Activated CD4-positive, alpha-beta memory T cell treated with anti-CD3 and anti-CD28 coated beads, Interleukin-2, amount 10 ng/mL, durations not matched to agents 7 days and 5 days (primary cell): ENCODE results near the gene SLMAP. TPM values are rescaled to one million over a fixed set of nuclear protein-coding genes. Genes with fewer than 3 reads are reported as not detected.

Experiments used
- CTCF ChIA-PET: fragments of 350-600 bp; sonication (Branson Sonifier 250); formaldehyde crosslinking; loops from one replicate; lab custom pipeline; 2021; ENCODE audit warnings: antibody characterized with exemption, inconsistent platforms; lab: Charles Lee
- POLR2A ChIA-PET: fragments of 350-600 bp; sonication (Branson Sonifier 250); formaldehyde crosslinking; loops from one replicate; lab custom pipeline; 2021; ENCODE audit warnings: antibody characterized with exemption; lab: Charles Lee
- DNase-seq: peaks from one replicate; pipeline ENCODE4 v3.0.0-alpha.2; 2020
- H3K27ac Mint-ChIP-seq: one replicate; pipeline ENCODE4 v1.8.0; 2021; ENCODE audit warnings: mild to moderate bottlenecking, mixed read lengths
- H3K27me3 Mint-ChIP-seq: one replicate; pipeline ENCODE4 v1.8.0; 2021; ENCODE audit warnings: mixed read lengths
- H3K36me3 Mint-ChIP-seq: one replicate; pipeline ENCODE4 v1.8.0; 2021; ENCODE audit warnings: low read depth, mixed read lengths
- H3K4me1 Mint-ChIP-seq: one replicate; pipeline ENCODE4 v1.8.0; 2021; ENCODE audit warnings: mixed read lengths
- H3K4me3 Mint-ChIP-seq: one replicate; pipeline ENCODE4 v1.8.0; 2021; ENCODE audit warnings: mild to moderate bottlenecking, mixed read lengths
- H3K9me3 Mint-ChIP-seq: one replicate; pipeline ENCODE4 v1.8.0; 2021; ENCODE audit warnings: mixed read lengths
- total RNA-seq, 2 experiments: library from RNA; stranded (reverse); gene quantifications; one replicate each; pipeline ENCODE4 v1.2.3, GENCODE V29; 2021

Gene SLMAP
- total RNA-seq, 2 experiments from 2014 or later, result 53.4 to 55.6 TPM

- no peaks in the 10 kb centered on the region for H3K4me1 Mint-ChIP-seq
- no peaks in the 10 kb centered on the region for H3K9me3 Mint-ChIP-seq
- DNase-seq, result no peak
- no peak overlapping the region for H3K4me3 Mint-ChIP-seq
- H3K27ac Mint-ChIP-seq, result no peak overlapping the region
- peaks cover 13% of the 10 kb centered on the region for H3K36me3 Mint-ChIP-seq
- ChIA-PET CTCF (interaction anchor here (0.6 to 1.3 kb wide), 3 partner anchors 20 to 247 kb away, joined by 3 to 4 read pairs (median 3); no protein-coding TSS in a partner anchor), POLR2A (no interaction called here)
- no peaks in the 10 kb centered on the region for H3K27me3 Mint-ChIP-seq
Observed at GRCh38 chr3:57892423-57892822, 136.3 kb downstream of the SLMAP start.

GRCh38 chr3:57893156-57893555, 137.0 kb downstream of the SLMAP start:
- peaks cover 16% of the 10 kb centered on the region for H3K36me3 Mint-ChIP-seq
- H3K27ac Mint-ChIP-seq, result no peak overlapping the region
- no peak overlapping the region for H3K4me3 Mint-ChIP-seq
- no peak for DNase-seq
- no peaks in the 10 kb centered on the region for H3K4me1 Mint-ChIP-seq
- no peaks in the 10 kb centered on the region for H3K27me3 Mint-ChIP-seq
- ChIA-PET CTCF (no interaction called here), POLR2A (no interaction called here)
- no peaks in the 10 kb centered on the region for H3K9me3 Mint-ChIP-seq

GRCh38 chr3:57893668-57894067, 137.6 kb downstream of the SLMAP start:
- H3K27me3 Mint-ChIP-seq, result no peaks in the 10 kb centered on the region
- H3K4me1 Mint-ChIP-seq, result no peaks in the 10 kb centered on the region
- peaks cover 19% of the 10 kb centered on the region for H3K36me3 Mint-ChIP-seq
- ChIA-PET CTCF (no interaction called here), POLR2A (no interaction called here)
- H3K9me3 Mint-ChIP-seq, result no peaks in the 10 kb centered on the region
- no peak for DNase-seq
- H3K4me3 Mint-ChIP-seq, result no peak overlapping the region
- H3K27ac Mint-ChIP-seq, result no peak overlapping the region

GRCh38 chr3:57896031-57896430, 139.9 kb downstream of the SLMAP start:
- Mint-ChIP-seq H3K27ac (no peak overlapping the region), H3K4me3 (no peak overlapping the region), H3K27me3 (no peaks in the 10 kb centered on the region), H3K9me3 (no peaks in the 10 kb centered on the region), H3K4me1 (no peaks in the 10 kb centered on the region), H3K36me3 (peaks cover 22% of the 10 kb centered on the region)
- POLR2A ChIA-PET, result no interaction called here
- CTCF ChIA-PET, result interaction anchor here (1.5 kb wide), 1 partner anchor 498 kb away, joined by 3 read pairs; no protein-coding TSS in a partner anchor
- no peak for DNase-seq

GRCh38 chr3:57896691-57897090, 140.6 kb downstream of the SLMAP start:
- no peak overlapping the region for H3K4me3 Mint-ChIP-seq
- H3K9me3 Mint-ChIP-seq, result no peaks in the 10 kb centered on the region
- no peaks in the 10 kb centered on the region for H3K27me3 Mint-ChIP-seq
- CTCF ChIA-PET, result interaction anchor here (1.5 kb wide), 1 partner anchor 499 kb away, joined by 3 read pairs; no protein-coding TSS in a partner anchor
- no peak for DNase-seq
- peaks cover 27% of the 10 kb centered on the region for H3K36me3 Mint-ChIP-seq
- no peaks in the 10 kb centered on the region for H3K4me1 Mint-ChIP-seq
- H3K27ac Mint-ChIP-seq, result no peak overlapping the region
- POLR2A ChIA-PET, result interaction anchor here (1.1 kb wide), 1 partner anchor 10 kb away, joined by 3 read pairs; no protein-coding TSS in a partner anchor

- CTCF ChIA-PET, result no interaction called here
- peaks cover 38% of the 10 kb centered on the region for H3K36me3 Mint-ChIP-seq
Observed at GRCh38 chr3:57900786-57901185, 144.7 kb downstream of the SLMAP start.

GRCh38 chr3:57903124-57903890, 147.2 kb downstream of the SLMAP start:
- H3K27me3 Mint-ChIP-seq, result no peaks in the 10 kb centered on the region
- no peak for DNase-seq
- no peaks in the 10 kb centered on the region for H3K4me1 Mint-ChIP-seq
- peaks cover 30% of the 10 kb centered on the region for H3K36me3 Mint-ChIP-seq
- POLR2A ChIA-PET, result no interaction called here
- CTCF ChIA-PET, result no interaction called here
- no peak overlapping the region for H3K4me3 Mint-ChIP-seq
- H3K27ac Mint-ChIP-seq, result no peak overlapping the region
- H3K9me3 Mint-ChIP-seq, result no peaks in the 10 kb centered on the region

More at GRCh38 chr3:57900786-57901185, 144.7 kb downstream of the SLMAP start:
- H3K27me3 Mint-ChIP-seq, result no peaks in the 10 kb centered on the region
- H3K4me3 Mint-ChIP-seq, result no peak overlapping the region
- H3K9me3 Mint-ChIP-seq, result no peaks in the 10 kb centered on the region
- no peak for DNase-seq
- no peaks in the 10 kb centered on the region for H3K4me1 Mint-ChIP-seq
- POLR2A ChIA-PET, result no interaction called here
- no peak overlapping the region for H3K27ac Mint-ChIP-seq

GRCh38 chr3:57910990-57911389, 154.9 kb downstream of the SLMAP start:
- no peak overlapping the region for H3K27ac Mint-ChIP-seq
- no peaks in the 10 kb centered on the region for H3K9me3 Mint-ChIP-seq
- H3K27me3 Mint-ChIP-seq, result no peaks in the 10 kb centered on the region
- peak; percentile 18 for DNase-seq
- no peaks in the 10 kb centered on the region for H3K4me1 Mint-ChIP-seq
- H3K4me3 Mint-ChIP-seq, result no peak overlapping the region
- peaks cover 31% of the 10 kb centered on the region for H3K36me3 Mint-ChIP-seq
- CTCF ChIA-PET, result no interaction called here
- POLR2A ChIA-PET, result no interaction called here

- no peaks in the 10 kb centered on the region for H3K9me3 Mint-ChIP-seq
- ChIA-PET POLR2A (no interaction called here), CTCF (interaction anchor here (1.1 kb wide), 1 partner anchor 19 kb away, joined by 3 read pairs; no protein-coding TSS in a partner anchor)
- H3K27ac Mint-ChIP-seq, result no peak overlapping the region
- no peaks in the 10 kb centered on the region for H3K4me1 Mint-ChIP-seq
- H3K27me3 Mint-ChIP-seq, result no peaks in the 10 kb centered on the region
- H3K4me3 Mint-ChIP-seq, result no peak overlapping the region
- peaks cover 37% of the 10 kb centered on the region for H3K36me3 Mint-ChIP-seq
- no peak for DNase-seq
Observed at GRCh38 chr3:57911593-57911992, 155.5 kb downstream of the SLMAP start.

GRCh38 chr3:57917601-57918000, 161.5 kb downstream of the SLMAP start:
- no peak overlapping the region for H3K27ac Mint-ChIP-seq
- DNase-seq, result no peak
- ChIA-PET CTCF (no interaction called here), POLR2A (no interaction called here)
- H3K27me3 Mint-ChIP-seq, result no peaks in the 10 kb centered on the region
- H3K9me3 Mint-ChIP-seq, result no peaks in the 10 kb centered on the region
- no peak overlapping the region for H3K4me3 Mint-ChIP-seq
- H3K36me3 Mint-ChIP-seq, result peaks cover 49% of the 10 kb centered on the region
- H3K4me1 Mint-ChIP-seq, result no peaks in the 10 kb centered on the region

- Mint-ChIP-seq H3K4me1 (no peaks in the 10 kb centered on the region), H3K36me3 (peaks cover 51% of the 10 kb centered on the region), H3K27ac (no peak overlapping the region), H3K27me3 (no peaks in the 10 kb centered on the region), H3K9me3 (no peaks in the 10 kb centered on the region), H3K4me3 (no peak overlapping the region)
- ChIA-PET POLR2A (no interaction called here), CTCF (interaction anchor here (0.6 to 1.3 kb wide), 2 partner anchors 204 to 388 kb away, joined by 3 to 4 read pairs; partner anchors contain the start of genes HTD2 and RPP14)
- no peak for DNase-seq
Observed at GRCh38 chr3:57918123-57918837, 162.2 kb downstream of the SLMAP start.

GRCh38 chr3:57919987-57920386, 163.9 kb downstream of the SLMAP start:
- DNase-seq, result no peak
- Mint-ChIP-seq H3K9me3 (no peaks in the 10 kb centered on the region), H3K27me3 (no peaks in the 10 kb centered on the region), H3K27ac (no peak overlapping the region), H3K4me1 (peaks cover 3% of the 10 kb centered on the region), H3K36me3 (peaks cover 55% of the 10 kb centered on the region), H3K4me3 (no peak overlapping the region)
- ChIA-PET POLR2A (no interaction called here), CTCF (no interaction called here)

- H3K27ac Mint-ChIP-seq, result no peak overlapping the region
- H3K36me3 Mint-ChIP-seq, result peaks cover 42% of the 10 kb centered on the region
- no peaks in the 10 kb centered on the region for H3K9me3 Mint-ChIP-seq
- POLR2A ChIA-PET, result no interaction called here
- H3K4me1 Mint-ChIP-seq, result peaks cover 3% of the 10 kb centered on the region
- CTCF ChIA-PET, result no interaction called here
- H3K4me3 Mint-ChIP-seq, result no peak overlapping the region
- H3K27me3 Mint-ChIP-seq, result no peaks in the 10 kb centered on the region
- DNase-seq, result no peak
Observed at GRCh38 chr3:57923101-57923500, 167.0 kb downstream of the SLMAP start.
